Measurements from ENCODE around the gene EYA2.

The EYA2 gene

DNA sequence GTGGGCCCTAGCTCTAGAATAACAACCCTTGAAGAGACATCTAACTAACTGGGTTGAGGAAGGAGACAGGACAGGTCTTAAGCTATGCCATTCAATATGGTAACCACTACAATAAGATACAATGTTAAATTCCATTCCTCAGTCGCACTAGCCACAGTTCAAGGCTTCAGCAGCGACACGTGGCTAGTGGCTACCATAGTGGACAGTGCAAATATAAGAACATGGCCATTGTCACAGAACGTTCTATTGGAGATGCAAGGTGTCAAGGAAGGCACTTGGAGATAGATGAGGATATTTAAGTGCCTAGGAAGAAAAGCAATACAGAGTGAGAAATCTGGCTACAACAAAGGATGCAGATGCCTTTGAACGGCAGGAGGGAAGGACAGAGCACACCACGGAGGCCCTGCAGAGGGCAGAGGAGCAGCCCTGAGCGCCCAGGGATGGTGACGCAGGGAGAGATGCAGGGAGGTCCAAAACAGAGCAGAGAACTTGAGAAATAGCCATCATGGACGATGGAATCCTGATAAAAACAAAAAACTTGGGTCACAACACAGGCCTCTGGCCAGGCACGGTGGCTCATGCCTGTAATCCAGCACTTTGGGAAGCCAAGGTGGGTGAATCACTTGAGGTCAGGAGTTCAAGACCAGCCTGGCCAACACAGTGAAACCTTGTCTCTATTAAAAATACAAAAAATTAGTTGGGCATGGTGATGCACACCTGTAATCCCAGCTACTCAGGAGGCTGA, 321.2 kb downstream of the EYA2 start:
- no peak for DNase-seq

DNA sequence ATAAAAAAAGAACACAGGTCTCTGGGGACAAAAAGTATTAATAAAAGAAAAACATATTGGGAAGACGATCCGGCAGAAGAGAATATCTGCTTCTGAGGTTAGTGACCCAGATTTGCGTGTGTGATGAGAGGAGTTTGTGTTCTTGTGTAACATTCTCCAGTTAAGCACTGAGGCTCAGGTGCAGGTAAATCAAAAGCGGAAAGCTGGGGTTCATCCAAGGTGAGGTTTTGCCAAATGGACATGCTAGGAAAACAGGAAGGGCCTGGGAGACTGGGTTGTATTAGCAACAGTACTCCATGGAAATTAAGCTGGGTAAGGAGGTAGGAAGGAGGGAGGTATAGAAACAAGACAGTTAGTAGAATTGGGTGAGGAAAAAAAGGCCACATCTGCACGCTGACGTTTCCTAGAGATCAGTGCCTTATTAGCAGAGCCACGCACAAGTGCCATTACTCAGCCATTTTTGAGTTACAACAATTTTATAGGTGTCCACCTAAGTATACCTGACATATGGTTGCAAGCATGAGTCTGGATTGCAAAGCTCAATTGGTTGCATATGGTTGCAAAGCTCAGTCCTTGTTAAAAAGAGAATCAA, 322.3 kb downstream of the EYA2 start:
- DNase-seq, result no peak

DNA sequence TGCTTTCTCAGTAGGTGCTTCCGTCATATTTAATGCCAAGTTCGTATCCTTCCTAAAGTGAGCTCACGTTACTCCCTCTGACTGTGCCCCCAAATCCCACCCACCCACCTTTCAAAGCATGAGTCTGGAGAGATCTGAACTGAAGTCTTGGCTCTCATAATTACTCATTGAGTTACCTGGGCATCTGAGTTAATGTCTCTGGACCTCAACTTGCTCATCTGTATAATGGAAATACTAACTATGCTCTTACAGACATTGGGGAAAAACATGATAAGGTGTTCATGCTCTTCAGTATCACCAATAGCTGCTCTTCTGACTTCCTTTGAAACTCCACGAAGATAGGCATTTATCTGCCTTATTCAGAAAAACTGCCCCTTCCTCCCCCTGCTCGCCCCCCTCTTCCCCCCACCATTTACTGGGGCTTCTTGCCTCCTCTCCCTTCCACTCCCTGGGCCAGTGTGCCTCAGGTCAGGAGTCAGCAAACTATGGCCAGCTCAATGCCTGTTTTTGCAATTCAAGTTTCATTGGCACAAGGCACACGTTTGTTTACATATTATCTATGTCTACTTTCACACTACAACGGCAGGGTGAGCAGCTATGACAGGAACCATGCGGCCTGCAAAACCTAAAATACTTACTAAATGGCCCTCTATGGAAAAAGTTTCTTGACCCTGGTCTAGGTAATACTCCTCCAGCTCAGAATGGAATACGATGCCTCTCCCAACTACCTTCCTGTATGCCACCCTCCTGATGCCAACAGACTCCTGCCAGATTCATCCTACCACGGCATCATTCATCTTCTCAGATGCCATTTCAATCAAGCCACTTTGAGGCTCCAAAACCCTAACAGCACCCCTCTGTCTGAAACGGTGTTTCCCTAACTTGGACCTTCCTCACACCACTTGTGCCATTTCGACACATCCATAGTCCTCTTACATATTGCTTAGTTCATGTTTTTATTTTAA, 323.1 kb downstream of the EYA2 start:
- DNase-seq, result no peak

DNA sequence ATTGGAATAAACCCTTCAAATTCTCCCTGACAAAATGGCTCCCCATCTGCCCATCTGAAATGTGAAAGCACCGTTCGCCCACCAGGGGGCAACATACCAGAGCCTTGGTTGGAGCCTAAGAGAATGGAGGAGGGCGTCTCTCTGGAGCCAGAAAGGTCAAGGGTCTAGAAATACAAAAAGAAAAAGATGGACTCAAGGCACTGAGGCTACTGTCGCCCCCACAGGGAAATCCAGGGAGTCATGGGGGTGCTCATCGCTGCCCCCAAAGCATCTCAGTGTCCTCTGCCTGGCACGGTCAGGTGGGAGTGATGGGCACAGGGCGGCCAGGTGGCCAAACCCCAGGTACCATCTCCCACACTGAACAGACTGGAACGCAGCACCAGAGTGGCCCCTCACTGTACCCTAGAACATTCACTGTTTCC, 325.5 kb downstream of the EYA2 start:
- no peak for DNase-seq

DNA sequence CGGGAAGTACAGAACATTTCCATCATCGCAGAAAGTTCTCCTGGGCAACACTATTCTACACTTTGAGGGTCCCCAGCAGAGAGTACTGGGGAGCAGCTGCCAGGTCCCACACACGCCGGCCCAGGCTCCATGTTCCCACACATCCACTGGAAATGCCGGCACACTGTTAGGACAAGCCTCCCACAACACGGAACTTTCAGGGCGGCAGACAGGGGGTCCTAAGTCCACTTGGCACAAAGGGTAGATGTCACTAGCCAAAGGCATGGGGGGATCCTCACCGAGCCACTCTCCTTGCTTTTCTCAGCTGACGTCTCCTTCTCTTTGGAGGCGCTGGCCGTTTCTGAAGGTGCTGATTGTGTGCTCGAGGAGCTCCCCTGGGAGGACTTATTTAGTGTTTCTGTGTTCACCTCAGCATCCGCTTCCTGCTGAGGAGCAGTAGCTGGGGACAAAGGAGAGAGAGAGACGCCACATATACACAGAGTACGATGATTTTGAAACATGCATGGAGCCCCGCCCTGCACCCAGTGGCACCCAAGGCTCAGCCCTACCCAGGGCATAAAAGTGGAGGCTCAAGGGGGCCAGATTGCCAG, 326.5 kb downstream of the EYA2 start:
- DNase-seq, result no peak

DNA sequence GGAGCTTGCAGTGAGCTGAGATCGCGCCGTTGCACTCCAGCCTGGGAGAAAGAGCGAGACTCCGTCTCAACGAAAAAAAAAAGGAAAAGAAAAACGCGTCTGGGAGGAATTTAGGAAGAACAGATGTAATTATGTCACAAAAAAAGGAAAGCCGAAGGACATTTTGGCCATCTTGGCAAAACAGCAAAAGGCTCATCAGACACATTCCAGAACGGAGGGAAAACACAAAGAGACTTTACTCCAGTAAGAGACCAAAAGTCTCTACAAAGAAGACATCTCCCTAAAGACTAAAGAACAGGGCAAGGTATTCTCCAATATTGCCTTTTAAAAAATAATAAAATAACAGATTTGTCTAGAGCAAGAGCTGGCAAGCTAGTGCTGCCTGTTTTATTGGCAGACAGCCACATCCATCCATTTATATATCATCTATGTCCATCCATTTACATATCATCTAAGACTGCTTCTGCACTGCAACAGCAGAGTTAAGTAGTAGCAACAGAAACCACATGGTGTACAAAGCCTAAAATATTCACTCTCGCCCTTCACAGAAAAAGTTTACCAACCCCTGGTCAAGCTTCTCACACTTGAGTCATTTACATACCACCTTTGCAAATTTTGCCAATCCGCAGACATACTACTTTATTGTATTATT, 328.0 kb downstream of the EYA2 start:
- no peak for DNase-seq

DNA sequence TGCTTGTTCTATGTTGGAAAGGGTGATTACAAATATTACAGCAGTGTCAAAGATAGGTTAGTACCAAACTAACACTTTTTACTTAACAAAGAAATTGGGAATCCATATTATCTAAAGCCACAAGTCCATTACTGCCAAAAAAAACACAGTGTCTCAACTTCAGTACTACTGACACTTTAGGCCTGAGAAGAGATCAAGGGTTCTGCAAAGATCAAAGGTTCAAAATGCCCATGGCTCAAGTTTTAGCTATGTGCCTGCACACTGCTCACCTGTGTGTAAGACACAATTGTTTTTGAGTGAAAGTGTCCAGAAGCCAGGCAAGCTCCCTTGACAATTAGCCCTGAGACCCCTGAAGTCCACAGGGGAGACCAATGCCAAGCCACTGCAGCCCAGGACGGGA, 329.3 kb downstream of the EYA2 start:
- DNase-seq, result no peak

DNA sequence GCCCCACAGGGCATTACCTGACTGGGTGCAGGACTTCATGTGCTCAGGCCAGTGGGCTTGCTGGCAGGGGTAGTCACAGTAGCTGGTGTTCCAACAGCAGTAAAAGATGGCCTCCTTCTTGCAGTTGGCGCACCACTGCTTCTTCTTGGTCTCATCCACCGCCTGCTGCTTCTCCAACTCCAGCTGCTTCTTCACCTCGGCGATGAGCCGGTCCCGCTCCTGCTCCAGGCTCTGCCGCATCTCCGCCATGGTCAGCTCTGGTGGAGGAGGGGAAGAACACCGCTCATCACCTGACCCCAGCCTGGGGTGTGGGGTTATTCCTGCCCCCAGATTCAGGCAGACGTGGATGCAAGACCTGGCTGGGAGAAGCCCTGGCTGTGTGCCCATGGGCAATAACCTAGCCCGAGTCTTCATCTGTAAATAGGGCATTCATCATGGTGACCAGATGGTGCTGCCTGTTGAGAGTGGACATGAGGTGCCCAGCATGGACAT, 329.7 kb downstream of the EYA2 start:
- DNase-seq, result no peak

DNA sequence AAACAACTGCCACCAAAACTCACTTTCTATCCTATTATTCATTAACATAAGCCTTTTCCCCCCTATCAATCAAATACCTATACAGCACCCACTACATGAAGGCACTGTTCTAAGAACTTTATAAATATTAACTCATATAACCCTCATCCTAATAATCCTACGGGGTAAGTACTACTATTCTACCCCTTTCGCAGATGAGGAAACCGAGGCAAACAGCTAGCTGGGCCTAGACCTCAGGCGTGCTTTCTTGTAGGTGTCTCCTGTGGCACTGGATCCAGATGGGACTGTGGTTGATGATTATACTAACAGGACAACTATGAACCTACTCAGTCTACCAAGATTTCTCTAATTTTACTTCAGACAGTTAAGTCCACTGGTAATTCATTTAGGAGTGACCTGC, 330.2 kb downstream of the EYA2 start:
- DNase-seq, result no peak

DNA sequence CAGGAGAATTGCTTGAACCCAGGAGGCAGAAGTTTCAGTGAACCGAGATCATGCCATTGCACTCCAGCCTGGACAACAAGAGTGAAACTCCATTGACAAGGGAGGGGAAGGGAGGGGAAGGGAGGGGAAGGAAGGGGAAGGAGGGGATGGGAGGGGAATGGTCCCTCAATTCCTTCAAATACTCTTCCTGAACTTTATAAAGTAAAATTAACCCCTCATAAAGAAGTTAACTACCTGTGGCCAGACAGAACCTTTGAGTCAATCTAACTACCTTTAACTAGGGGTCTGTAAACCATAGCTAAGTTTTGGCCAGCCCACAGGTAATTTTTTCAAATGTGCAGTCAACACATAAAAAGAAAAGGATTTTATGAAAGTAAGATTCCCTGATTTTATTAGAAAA, 330.8 kb downstream of the EYA2 start:
- DNase-seq, result no peak

DNA sequence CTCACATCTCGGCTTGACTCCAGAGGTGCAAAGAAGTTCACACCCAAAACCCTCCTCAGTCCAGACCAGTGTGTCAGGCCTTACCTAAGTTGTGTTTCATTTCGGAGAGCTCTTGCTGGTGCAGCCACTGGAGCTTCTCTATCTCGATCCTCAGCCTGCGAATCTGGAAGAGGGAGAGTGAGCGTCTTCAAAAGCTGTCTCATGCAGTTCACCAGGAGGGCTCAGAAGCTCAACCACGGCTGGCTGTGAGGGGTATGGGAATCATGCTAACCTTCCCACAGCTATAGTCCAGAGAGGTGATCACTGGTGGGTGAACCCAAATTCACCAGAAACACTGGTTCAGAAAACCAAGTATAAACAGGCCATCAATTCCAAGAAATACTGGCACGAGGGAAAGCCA, 332.5 kb downstream of the EYA2 start:
- no peak for DNase-seq

DNA sequence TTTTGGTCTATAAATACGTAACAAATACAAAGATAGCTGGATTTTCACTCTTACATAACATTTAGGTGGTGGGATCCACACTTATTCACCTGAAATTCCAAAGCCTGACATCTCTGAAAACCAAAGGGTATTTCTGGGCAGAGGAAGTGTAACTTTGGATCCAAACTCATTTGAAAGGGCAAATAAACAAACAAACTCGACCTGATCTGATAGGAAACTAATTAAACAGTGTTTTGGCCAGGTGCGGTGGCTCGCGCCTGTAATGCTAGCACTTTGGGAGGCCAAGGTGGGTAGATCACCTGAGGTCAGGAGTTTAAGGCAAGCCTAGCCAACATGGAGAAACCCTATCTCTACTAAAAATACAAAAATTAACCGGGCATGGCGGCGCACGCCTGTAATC, 332.9 kb downstream of the EYA2 start:
- DNase-seq, result no peak

DNA sequence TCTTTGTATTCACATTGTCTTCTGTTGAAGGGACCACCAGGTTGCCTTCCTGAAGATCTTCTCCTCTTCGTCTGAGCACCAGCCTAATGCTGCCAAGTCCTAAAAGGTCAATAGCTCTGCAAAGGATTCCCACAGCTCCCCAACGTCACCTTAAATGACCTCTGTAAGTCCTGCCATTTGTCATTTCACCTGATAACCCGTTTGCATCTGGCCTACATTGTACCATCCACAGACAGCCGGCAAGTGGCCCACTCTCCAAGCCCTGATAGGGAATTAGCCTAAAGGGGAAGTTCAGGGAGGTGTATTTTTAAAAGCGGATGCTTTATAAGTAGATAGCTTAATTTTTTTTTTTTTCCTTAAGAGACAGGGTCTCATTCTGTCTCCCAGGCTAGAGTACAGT, 334.0 kb downstream of the EYA2 start:
- no peak for DNase-seq

DNA sequence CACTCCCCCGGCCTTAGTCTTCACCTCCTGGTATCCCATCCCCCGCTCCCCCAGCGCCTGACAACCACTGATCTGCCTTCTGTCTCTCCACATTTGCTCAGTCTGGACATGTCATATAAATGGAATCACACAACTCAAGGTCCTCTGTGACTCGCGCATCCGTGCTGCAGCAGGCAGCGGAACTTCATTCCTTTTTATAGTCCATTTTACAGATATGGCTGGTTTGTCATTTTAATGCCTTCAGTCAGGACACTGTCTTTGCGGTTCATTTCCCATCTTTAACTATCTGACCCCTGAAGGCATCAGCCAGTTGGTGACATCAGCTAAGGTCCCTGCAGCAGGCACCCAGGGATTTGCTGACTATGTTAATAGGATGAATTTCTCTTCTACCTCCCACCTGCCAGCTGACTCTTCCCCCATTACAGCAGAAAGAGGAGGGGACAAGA, 336.2 kb downstream of the EYA2 start:
- no peak for DNase-seq

DNA sequence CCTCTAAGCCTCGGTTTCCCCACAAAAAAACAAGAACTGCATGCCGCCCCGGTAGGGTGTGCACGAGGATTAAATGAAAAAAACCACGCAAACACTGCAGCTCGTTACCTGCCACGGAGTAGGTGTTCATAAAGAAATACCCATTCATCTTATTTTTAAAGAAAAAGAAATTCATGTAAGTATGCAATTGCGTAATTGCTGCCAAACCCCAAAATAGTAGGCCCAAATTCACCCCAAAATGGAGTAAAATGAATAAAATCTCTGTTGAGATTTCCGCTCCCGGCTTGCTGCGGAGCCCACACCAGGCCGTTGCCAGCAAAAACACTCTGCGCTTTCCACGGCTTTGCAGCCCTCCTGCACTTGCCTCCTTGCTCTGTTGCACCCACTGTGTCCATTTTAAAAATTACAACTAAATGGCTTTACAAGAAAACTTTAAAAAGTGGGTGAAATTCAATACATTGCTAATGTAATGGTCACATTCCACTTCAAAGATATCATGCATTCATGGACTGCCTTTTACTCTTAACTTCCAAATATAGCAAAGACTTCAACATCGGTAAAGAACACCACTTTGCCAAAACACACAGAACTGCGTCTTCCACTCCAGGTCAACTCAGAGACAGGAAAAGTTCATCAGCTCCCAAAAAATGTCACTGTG, 336.9 kb downstream of the EYA2 start:
- no peak for DNase-seq

DNA sequence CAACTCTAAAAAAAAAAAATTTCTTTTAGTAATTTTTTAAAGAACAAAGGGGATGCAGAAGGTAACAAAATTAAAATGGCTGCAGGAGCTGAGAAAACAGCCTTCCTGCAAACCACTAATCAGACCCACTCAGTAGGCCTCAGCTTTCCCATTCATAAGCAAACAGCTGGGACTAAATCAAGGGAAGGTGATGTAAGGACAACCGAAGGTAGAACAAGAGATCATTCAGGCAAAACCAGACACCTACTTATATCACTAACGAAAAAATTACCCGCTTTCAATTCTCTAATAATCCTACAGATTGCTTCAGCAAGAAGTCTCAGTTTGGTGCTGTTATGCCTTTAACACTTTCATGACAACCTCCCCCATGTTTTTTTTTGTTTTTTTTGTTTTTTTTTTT, 337.9 kb downstream of the EYA2 start:
- DNase-seq, result no peak

DNA sequence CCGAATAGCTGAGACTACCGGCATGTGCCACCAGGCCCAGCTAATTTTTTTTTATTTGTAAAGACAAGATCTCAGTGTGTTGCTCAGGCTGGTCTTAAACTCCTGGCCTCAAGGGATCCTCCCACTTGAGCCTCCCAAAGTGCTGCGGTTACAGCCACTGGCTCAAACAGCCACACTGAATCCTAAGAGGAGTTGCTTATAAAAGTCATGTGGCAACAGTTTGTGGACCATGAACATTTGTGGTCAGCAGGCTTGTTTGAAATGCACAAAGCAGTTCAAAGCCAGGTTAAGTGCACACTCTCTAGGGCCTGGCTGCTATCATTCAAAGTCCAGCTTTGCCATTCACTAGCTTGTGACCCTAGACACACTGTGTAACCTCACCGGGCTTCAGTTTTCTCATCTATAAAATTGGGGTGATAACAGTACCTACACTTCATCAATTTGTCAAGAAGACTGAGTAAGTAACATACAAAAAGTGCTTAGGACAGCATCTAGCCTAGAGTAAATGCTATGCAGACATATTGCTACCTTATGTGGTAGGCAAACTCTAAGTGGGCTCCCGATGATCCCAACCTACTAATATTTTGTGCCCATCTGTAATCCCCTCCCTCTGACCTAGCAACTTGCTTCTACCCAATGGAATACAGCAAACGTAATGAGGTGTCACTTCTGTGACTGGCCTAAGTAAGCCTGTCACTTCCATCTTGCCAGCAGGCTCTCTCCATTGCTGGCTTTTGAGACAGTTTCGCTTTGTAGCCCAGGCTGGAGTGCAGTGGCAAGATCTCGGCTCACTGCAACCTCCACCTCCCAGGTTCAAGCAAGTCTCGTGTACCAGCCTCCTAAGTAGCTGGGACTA, 338.9 kb downstream of the EYA2 start:
- no peak for DNase-seq

DNA sequence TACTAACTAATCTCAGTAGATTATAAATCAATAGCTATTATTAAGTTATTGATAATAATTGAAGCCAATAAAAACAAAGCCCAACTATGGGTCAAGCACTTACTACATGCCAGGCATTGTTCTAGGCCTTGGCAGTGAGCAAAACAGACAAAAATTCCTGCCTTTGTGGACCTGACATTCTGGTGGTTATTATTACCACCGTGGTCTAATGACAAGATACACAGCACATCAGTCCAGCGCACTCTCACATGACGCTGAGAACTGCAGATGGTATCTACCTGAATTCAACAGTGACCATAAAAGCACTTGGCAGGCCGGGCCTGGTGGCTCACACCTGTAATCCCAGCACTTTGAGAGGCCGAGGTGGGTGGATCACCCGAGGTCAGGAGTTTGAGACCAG, 340.5 kb downstream of the EYA2 start:
- DNase-seq, result no peak

DNA sequence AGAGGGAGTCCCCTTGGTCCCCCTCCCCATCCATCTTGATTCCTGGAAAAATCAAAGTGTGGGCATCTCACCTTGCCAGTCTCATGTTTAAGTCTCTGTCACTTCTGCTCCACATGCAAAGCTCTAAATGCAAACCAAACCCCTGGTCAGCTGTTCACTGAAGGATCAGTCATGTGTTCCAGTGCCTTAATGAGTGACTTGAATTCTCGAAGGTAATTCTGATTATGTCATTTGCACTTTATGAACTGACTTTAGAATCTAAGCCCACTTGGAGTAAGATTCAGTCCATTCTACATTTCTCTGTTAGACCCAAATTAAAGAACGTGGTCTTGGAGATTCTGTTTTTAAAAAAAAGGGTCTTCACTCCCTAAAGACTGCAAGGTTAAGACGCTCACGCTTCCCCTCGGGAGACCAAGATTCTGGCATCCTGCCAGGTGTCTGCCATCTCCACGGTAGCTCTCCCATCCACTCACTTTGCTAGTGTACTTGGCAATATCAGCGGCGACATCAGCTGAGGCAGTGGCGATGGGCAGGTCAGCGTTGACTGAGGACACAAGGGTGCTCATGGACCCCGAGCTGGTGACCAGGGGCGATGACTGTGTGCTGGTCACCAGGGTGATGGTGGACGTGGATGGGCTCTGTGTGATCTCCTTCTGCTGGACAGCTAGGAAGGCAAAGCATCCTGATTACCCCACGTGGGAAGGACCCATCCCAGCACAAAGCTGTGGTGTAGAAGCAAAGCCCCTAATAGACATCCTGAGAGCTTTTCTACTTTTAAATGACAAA, 341.4 kb downstream of the EYA2 start:
- DNase-seq, result no peak

DNA sequence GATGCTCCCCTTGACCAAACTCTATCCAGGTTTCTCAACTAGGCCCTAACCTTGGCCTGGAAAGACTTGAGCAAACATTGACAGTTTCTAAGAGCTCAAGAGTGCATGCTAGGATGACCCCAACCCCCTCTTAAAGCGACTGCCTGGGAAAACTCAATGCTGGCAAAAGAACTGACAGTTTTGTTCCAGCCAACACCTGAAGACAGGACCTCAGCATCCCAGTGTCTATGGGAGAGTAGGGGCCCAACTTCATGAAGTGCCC, 341.9 kb downstream of the EYA2 start:
- DNase-seq, result no peak

DNA sequence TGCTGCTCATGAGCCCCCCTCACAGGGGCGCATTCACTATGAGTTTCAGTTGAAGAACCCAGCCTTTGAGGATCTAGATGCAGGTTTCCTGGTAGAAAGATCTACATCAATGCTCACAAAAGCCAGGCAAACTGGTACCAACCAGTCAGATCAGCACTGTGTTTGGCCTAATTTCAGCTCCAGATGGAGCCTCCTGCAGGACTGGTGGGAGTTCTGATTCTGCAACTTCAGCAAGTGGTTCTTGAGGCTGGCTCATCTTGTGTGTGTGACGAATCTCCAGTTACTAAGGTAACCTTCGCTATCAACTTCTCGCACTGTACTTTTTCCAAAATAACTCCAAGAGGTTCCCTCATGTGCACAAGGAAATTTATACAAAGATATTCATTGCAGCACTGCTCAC, 343.1 kb downstream of the EYA2 start:
- DNase-seq, result no peak
